Measurements from ENCODE around the gene CDC42EP3.

DNA sequence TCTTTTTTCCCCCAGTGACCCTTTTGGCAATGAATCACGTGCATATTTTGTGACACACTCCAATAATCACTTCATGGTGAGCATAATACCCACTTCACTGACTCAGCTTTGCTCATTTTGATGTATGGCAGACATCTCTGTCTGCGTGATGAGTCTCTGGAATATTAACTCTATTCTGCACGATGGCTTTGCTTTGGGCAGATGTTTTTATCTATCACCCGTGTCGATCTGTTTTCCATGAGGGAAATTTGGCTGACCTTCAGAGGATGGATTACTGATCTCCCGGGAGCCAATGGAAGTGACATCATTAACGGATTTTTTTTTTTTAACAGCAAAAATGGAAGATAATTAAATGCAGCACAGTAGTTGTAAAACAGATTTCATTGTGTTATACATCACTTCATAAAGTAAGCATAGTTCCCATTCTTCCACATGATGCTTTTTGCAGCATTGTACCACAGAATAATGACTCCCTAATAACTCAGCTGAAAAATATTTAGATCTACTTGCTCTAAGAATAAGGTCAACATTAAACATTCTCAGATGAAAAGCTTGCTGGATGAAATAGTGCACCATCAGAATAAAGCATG lies 29.8 kb downstream of the CDC42EP3 start:
- TF ChIP-seq POLR2A (IDR thresholded peaks at IDR 0.05): no peak
- TF ChIP-seq CTCF (IDR thresholded peaks at IDR 0.05): no peak
